HEK293 (cell line): Measurements from ENCODE around the gene TBCC.
A peak's percentile ranks its signal among the peaks of the same experiment; 100 is the strongest.

Experiments used
- CTCF ChIA-PET: fragments of 350-600 bp; formaldehyde crosslinking; extraction: SDS; loops from one replicate; lab custom pipeline; 2021; ENCODE audit warnings: antibody characterized with exemption; lab: Yijun Ruan, JAX
- POLR2A ChIA-PET: fragments of 300-600 bp; formaldehyde crosslinking; extraction: SDS; loops from one replicate; lab custom pipeline; 2020; ENCODE audit warnings: antibody characterized with exemption, inconsistent platforms; lab: Yijun Ruan, JAX
- H3K27ac ChIP-seq: fragments of 200-500 bp; sonication (Bioruptor generic); 2 replicates; pipeline ENCODE4 v1.5.1; 2014; ENCODE audit warnings: low read depth, low read length, control low read depth, inconsistent platforms; ENCODE audit errors: extremely low read depth
- H3K36me3 ChIP-seq, 2 experiments: fragments of 200-500 bp in 1 of 2; sonication (Bioruptor generic) in 1 of 2; 1 replicate in 1 of 2; 2 replicates in 1 of 2; pipeline ENCODE4 v1.5.1; 2014 to 2017; ENCODE audit warnings: inconsistent platforms in 2 of 2, low read length in 2 of 2; ENCODE audit not compliant: control insufficient read depth in 2 of 2, insufficient read depth in 1 of 2
- H3K4me1 ChIP-seq: fragments of 200-500 bp; sonication (Bioruptor generic); 2 replicates; pipeline ENCODE4 v1.5.1; 2014; ENCODE audit warnings: mild to moderate bottlenecking, low read length, inconsistent platforms; ENCODE audit not compliant: control insufficient read depth, insufficient read depth
- H3K4me3 ChIP-seq: 2 replicates; pipeline ENCODE4 v1.5.1; 2011; ENCODE audit warnings: low read depth, mild to moderate bottlenecking, control low read depth, low read length, moderate library complexity
- H3K9me3 ChIP-seq: fragments of 200-500 bp; sonication (Bioruptor generic); 2 replicates; pipeline ENCODE4 v1.5.1; 2014; ENCODE audit warnings: low read depth, low read length, inconsistent platforms; ENCODE audit not compliant: control insufficient read depth, insufficient read depth
- FEZF1 ChIP-seq: fragments of 450-650 bp; formaldehyde crosslinking; IDR thresholded peaks from 2 replicates; pipeline ENCODE4 v1.5.1; 2016; ENCODE audit warnings: missing biosample characterization, missing genetic modification characterization
- GLIS1 ChIP-seq: fragments of 450-650 bp; formaldehyde crosslinking; IDR thresholded peaks from 2 replicates; pipeline ENCODE4 v1.5.1; 2016; ENCODE audit warnings: missing biosample characterization, missing genetic modification characterization
- IKZF3 ChIP-seq: fragments of 450-650 bp; IDR thresholded peaks from 2 replicates; pipeline ENCODE4 v1.5.0; 2018; ENCODE audit warnings: missing biosample characterization, mild to moderate bottlenecking, missing genetic modification characterization, moderate library complexity
- MZF1 ChIP-seq: fragments of 450-650 bp; formaldehyde crosslinking; IDR thresholded peaks from 2 replicates; pipeline ENCODE4 v1.5.1; 2017; ENCODE audit warnings: missing biosample characterization, missing genetic modification characterization, borderline replicate concordance
- PRDM10 ChIP-seq: fragments of 450-650 bp; formaldehyde crosslinking; IDR thresholded peaks from 2 replicates; pipeline ENCODE4 v1.5.1; 2016; ENCODE audit warnings: missing biosample characterization, missing genetic modification characterization
- SETDB1 ChIP-seq: IDR thresholded peaks from one replicate; pipeline ENCODE4 v1.6.1; 2017; ENCODE audit warnings: mild to moderate bottlenecking, low read length, moderate library complexity, mixed read lengths; ENCODE audit not compliant: insufficient read length
- SP7 ChIP-seq: fragments of 450-650 bp; formaldehyde crosslinking; IDR thresholded peaks from 2 replicates; pipeline ENCODE4 v1.5.1; 2016; ENCODE audit warnings: missing biosample characterization, missing genetic modification characterization
- TCF7L2 ChIP-seq: IDR thresholded peaks from 2 replicates; pipeline ENCODE4 v1.6.1; 2011; ENCODE audit warnings: low read depth, mild to moderate bottlenecking, inconsistent platforms, low read length, moderate library complexity, borderline replicate concordance
- YY2 ChIP-seq: fragments of 450-650 bp; formaldehyde crosslinking; IDR thresholded peaks from 2 replicates; pipeline ENCODE4 v1.5.1; 2016; ENCODE audit warnings: missing biosample characterization, missing genetic modification characterization
- ZNF121 ChIP-seq: fragments of 450-650 bp; formaldehyde crosslinking; IDR thresholded peaks from 2 replicates; pipeline ENCODE4 v1.5.1; 2016; ENCODE audit warnings: missing biosample characterization, missing genetic modification characterization
- ZNF133 ChIP-seq: fragments of 450-650 bp; formaldehyde crosslinking; IDR thresholded peaks from 2 replicates; pipeline ENCODE4 v1.5.1; 2016; ENCODE audit warnings: missing biosample characterization, missing genetic modification characterization
- ZNF157 ChIP-seq: fragments of 450-650 bp; formaldehyde crosslinking; IDR thresholded peaks from 2 replicates; pipeline ENCODE4 v1.5.1; 2016; ENCODE audit warnings: missing biosample characterization, missing genetic modification characterization
- ZNF169 ChIP-seq: fragments of 450-650 bp; formaldehyde crosslinking; IDR thresholded peaks from 2 replicates; pipeline ENCODE4 v1.5.1; 2016; ENCODE audit warnings: missing biosample characterization, missing genetic modification characterization
- ZNF174 ChIP-seq: fragments of 450-650 bp; formaldehyde crosslinking; IDR thresholded peaks from 2 replicates; pipeline ENCODE4 v1.5.0; 2017; ENCODE audit warnings: missing biosample characterization, mild to moderate bottlenecking, missing genetic modification characterization
- ZNF19 ChIP-seq: fragments of 450-650 bp; formaldehyde crosslinking; IDR thresholded peaks from 2 replicates; pipeline ENCODE4; 2016; ENCODE audit warnings: missing biosample characterization, missing genetic modification characterization, low read depth
- ZNF202 ChIP-seq: fragments of 450-650 bp; formaldehyde crosslinking; IDR thresholded peaks from 2 replicates; pipeline ENCODE4 v1.5.1; 2016; ENCODE audit warnings: missing biosample characterization, missing genetic modification characterization, borderline replicate concordance
- ZNF221 ChIP-seq: fragments of 450-650 bp; formaldehyde crosslinking; IDR thresholded peaks from 2 replicates; pipeline ENCODE4 v1.5.1; 2017; ENCODE audit warnings: missing biosample characterization, missing genetic modification characterization, borderline replicate concordance
- ZNF239 ChIP-seq: fragments of 450-650 bp; formaldehyde crosslinking; IDR thresholded peaks from 2 replicates; pipeline ENCODE4 v1.5.1; 2016; ENCODE audit warnings: missing biosample characterization, missing genetic modification characterization
- ZNF292 ChIP-seq: fragments of 450-650 bp; formaldehyde crosslinking; IDR thresholded peaks from 2 replicates; pipeline ENCODE4 v1.5.1; 2016; ENCODE audit warnings: low read depth, missing biosample characterization, missing genetic modification characterization, borderline replicate concordance
- ZNF37A ChIP-seq: fragments of 450-650 bp; IDR thresholded peaks from 2 replicates; pipeline ENCODE4 v1.5.1; 2018; ENCODE audit warnings: missing biosample characterization, missing genetic modification characterization
- ZNF510 ChIP-seq: fragments of 450-650 bp; formaldehyde crosslinking; IDR thresholded peaks from 2 replicates; pipeline ENCODE4 v1.5.1; 2018; ENCODE audit warnings: mild to moderate bottlenecking, missing genetic modification characterization, missing biosample characterization; ENCODE audit not compliant: insufficient replicate concordance
- ZNF514 ChIP-seq: fragments of 450-650 bp; formaldehyde crosslinking; IDR thresholded peaks from 2 replicates; pipeline ENCODE4 v1.5.1; 2016; ENCODE audit warnings: missing biosample characterization, missing genetic modification characterization
- ZNF654 ChIP-seq: fragments of 450-650 bp; formaldehyde crosslinking; IDR thresholded peaks from 2 replicates; pipeline ENCODE4 v1.5.1; 2016; ENCODE audit warnings: low read depth, missing biosample characterization, missing genetic modification characterization
- ZNF701 ChIP-seq: fragments of 450-650 bp; formaldehyde crosslinking; IDR thresholded peaks from 2 replicates; pipeline ENCODE4 v1.5.1; 2016; ENCODE audit warnings: missing biosample characterization, missing genetic modification characterization
- ZNF747 ChIP-seq: fragments of 450-650 bp; formaldehyde crosslinking; IDR thresholded peaks from 2 replicates; pipeline ENCODE4 v1.5.1; 2016; ENCODE audit warnings: missing biosample characterization, missing genetic modification characterization
- ZNF76 ChIP-seq: fragments of 450-650 bp; formaldehyde crosslinking; IDR thresholded peaks from 2 replicates; pipeline ENCODE4; 2016; ENCODE audit warnings: low read depth, missing biosample characterization, missing genetic modification characterization, borderline replicate concordance
- ZSCAN30 ChIP-seq: fragments of 450-650 bp; IDR thresholded peaks from 2 replicates; pipeline ENCODE4 v1.5.1; 2018; ENCODE audit warnings: missing biosample characterization, mild to moderate bottlenecking, missing genetic modification characterization, moderate library complexity
- TF ChIP-seq, protein P1 (sequence below): fragments of 450-650 bp; formaldehyde crosslinking; IDR thresholded peaks from 2 replicates; pipeline ENCODE4 v1.5.1; 2017; ENCODE audit warnings: missing biosample characterization, missing genetic modification characterization
- TF ChIP-seq, protein P2 (sequence below): fragments of 450-650 bp; formaldehyde crosslinking; IDR thresholded peaks from 2 replicates; pipeline ENCODE4 v1.5.1; 2016; ENCODE audit warnings: missing biosample characterization, missing genetic modification characterization
- TF ChIP-seq, protein P3 (sequence below): fragments of 450-650 bp; formaldehyde crosslinking; IDR thresholded peaks from 2 replicates; pipeline ENCODE4 v1.5.1; 2016; ENCODE audit warnings: missing biosample characterization, missing genetic modification characterization

The TBCC gene

GRCh38 chr6:42782689-42783176 lies 36.8 kb upstream of the TBCC start:
- ChIA-PET POLR2A (interaction anchor here (0.6 to 16.3 kb wide), 34 partner anchors 8 to 1216 kb away, joined by 3 to 316 read pairs (median 5); partner anchors contain the start of genes CNPY3, CUL9, PPP2R5D and RPL7L1), CTCF (interaction anchor here (0.7 to 2.8 kb wide), 3 partner anchors 21 to 235 kb away, joined by 3 to 9 read pairs (median 4); no protein-coding TSS in a partner anchor)
- Histone ChIP-seq H3K4me1 (peaks cover 10% of the 10 kb centered on the region; the same call in 1 of the 2 replicates), H3K9me3 (no peaks in the 10 kb centered on the region), H3K27ac (peak overlapping the region; percentile 100), H3K4me3 (peak overlapping the region; percentile 98), H3K36me3 (no peaks in the 10 kb centered on the region)
- TF ChIP-seq ZNF292 (tag by site-specific recombination) (no peak), YY2 (tag by site-specific recombination) (no peak), ZNF202 (no peak), ZNF514 (tag by site-specific recombination) (no peak), ZNF76 (tag by site-specific recombination) (no peak), PRDM10 (peak; percentile 78), ZNF654 (tag by site-specific recombination) (no peak), ZNF174 (no peak), ZNF747 (tag by site-specific recombination) (no peak), TCF7L2 (no peak), GLIS1 (tag by site-specific recombination) (peak; percentile 80), MZF1 (tag by site-specific recombination) (no peak), ZNF37A (tag by site-specific recombination) (no peak), FEZF1 (tag by site-specific recombination) (no peak), ZSCAN30 (no peak), ZNF221 (tag by site-specific recombination) (no peak), ZNF121 (tag by site-specific recombination) (no peak), ZNF157 (no peak), ZNF510 (no peak), ZNF169 (tag by site-specific recombination) (no peak), SP7 (peak; percentile 59), ZNF19 (tag by site-specific recombination) (no peak), ZNF239 (tag by site-specific recombination) (no peak), SETDB1 (no peak), ZNF133 (tag by site-specific recombination) (no peak), IKZF3 (peak; percentile 96), ZNF701 (tag by site-specific recombination) (no peak)
- TF ChIP-seq, protein P1, sequence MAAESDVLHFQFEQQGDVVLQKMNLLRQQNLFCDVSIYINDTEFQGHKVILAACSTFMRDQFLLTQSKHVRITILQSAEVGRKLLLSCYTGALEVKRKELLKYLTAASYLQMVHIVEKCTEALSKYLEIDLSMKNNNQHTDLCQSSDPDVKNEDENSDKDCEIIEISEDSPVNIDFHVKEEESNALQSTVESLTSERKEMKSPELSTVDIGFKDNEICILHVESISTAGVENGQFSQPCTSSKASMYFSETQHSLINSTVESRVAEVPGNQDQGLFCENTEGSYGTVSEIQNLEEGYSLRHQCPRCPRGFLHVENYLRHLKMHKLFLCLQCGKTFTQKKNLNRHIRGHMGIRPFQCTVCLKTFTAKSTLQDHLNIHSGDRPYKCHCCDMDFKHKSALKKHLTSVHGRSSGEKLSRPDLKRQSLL (tag by site-specific recombination): peak; percentile 58
- TF ChIP-seq, protein P2, sequence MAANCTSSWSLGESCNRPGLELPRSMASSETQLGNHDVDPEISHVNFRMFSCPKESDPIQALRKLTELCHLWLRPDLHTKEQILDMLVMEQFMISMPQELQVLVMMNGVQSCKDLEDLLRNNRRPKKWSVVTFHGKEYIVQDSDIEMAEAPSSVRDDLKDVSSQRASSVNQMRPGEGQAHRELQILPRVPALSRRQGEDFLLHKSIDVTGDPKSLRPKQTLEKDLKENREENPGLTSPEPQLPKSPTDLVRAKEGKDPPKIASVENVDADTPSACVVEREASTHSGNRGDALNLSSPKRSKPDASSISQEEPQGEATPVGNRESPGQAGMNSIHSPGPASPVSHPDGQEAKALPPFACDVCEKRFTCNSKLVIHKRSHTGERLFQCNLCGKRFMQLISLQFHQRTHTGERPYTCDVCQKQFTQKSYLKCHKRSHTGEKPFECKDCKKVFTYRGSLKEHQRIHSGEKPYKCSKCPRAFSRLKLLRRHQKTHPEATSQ (tag by site-specific recombination): no peak
- TF ChIP-seq, protein P3, sequence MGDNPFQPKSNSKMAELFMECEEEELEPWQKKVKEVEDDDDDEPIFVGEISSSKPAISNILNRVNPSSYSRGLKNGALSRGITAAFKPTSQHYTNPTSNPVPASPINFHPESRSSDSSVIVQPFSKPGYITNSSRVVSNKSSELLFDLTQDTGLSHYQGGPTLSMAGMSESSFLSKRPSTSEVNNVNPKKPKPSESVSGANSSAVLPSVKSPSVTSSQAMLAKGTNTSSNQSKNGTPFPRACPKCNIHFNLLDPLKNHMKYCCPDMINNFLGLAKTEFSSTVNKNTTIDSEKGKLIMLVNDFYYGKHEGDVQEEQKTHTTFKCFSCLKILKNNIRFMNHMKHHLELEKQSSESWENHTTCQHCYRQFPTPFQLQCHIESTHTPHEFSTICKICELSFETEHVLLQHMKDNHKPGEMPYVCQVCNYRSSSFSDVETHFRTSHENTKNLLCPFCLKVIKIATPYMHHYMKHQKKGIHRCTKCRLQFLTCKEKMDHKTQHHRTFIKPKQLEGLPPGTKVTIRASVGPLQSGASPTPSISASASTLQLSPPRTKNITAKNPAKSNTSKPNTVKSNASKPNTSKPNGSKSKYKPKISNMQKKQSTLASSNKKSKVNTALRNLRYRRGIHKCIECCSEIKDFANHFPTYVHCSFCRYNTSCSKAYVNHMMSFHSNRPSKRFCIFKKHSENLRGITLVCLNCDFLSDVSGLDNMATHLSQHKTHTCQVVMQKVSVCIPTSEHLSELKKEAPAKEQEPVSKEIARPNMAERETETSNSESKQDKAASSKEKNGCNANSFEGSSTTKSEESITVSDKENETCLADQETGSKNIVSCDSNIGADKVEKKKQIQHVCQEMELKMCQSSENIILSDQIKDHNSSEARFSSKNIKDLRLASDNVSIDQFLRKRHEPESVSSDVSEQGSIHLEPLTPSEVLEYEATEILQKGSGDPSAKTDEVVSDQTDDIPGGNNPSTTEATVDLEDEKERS (tag by site-specific recombination): no peak
